Measurements from ENCODE around the gene ALPK3. TPM values are rescaled to one million over a fixed set of nuclear protein-coding genes. Genes with fewer than 3 reads are reported as not detected.

Gene ALPK3
- total and polyA plus RNA-seq, 10 of the 15 experiments (the other 5 are each of a cell fraction or from before 2014, with no cell fraction given), result under 0.01 to 0.05 (median 0.02) TPM; not detected in 6

DNA sequence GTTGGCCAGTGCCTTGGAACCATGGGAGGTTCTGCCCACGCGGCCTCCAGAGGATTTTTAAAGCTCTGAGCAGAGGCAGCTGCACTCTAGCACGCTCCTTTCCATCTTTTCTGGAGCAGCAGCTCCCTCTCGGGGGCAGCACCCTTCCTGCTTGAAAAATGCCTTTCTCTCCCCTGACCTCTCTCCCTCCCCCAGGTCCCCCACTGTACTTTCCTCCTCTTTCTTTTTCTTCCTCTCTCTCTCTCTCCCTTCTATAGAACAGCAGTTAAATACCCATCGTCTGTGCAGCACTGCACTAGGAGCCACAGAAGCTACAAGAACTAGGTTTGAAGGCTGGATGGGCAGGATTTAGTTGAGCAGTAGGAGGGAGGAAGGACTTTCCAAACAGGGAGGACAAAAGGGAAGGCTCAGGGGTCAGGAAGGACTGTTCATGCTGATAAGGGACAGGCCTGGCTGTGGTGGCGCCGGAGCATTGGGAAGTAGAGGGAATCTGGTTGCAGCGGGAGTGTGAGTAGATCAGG, 4.4 kb downstream of the ALPK3 start:
- 29% methylated on average over 8 of the region's 8 CpGs for WGBS (ENCODE audit: insufficient coverage, insufficient replicate concordance, low lambda C conversion rate, missing lambda C conversion rate)
- SMC1A ChIA-PET (ENCODE audit: uncharacterized antibody, unreplicated experiment), result interaction anchor here (1.0 to 2.1 kb wide), 5 partner anchors 11 to 233 kb away, joined by 3 to 15 read pairs (median 3); partner anchors contain the start of gene WDR73
- Histone ChIP-seq H3K27me3 (replicated peaks in 1 of 2; ENCODE audit: control insufficient read depth in 2 of 2, insufficient read depth in 2 of 2, low read length in 1 of 2) (no peaks in the 10 kb centered on the region; a peak in 1 of 4 replicates), H3K27ac (ENCODE audit: control insufficient read depth, insufficient read depth) (no peak overlapping the region), H3K4me2 (ENCODE audit: control insufficient read depth, insufficient read depth) (no peak overlapping the region), H2AFZ (ENCODE audit: control insufficient read depth, low read depth, low read length) (no peak overlapping the region), H3K4me1 (ENCODE audit: control insufficient read depth, insufficient read depth, low read length) (no peaks in the 10 kb centered on the region), H3K9me3 (replicated peaks; ENCODE audit: control insufficient read depth, insufficient read depth, low read length) (no peaks in the 10 kb centered on the region), H4K20me1 (ENCODE audit: control insufficient read depth, insufficient read depth) (no peaks in the 10 kb centered on the region), H3K36me3 (ENCODE audit: control insufficient read depth in 2 of 2, insufficient read depth in 2 of 2, low read length in 1 of 2) (no peaks in the 10 kb centered on the region), H3K9ac (ENCODE audit: control insufficient read depth, insufficient read depth, low read length) (no peak overlapping the region), H3K4me3 (no peak overlapping the region), H3K79me2 (ENCODE audit: control insufficient read depth, insufficient read depth, low read length) (no peaks in the 10 kb centered on the region)
- ATAC-seq, result 0 out of 3 replicates have a peak, but pooled peaks have one; percentile 23
- no peak for DNase-seq (ENCODE audit: low read depth, low spot score)
- no TSS peak for BruUV-seq (replicated peaks)
- FAIRE-seq, result no peak
- RAD21 ChIA-PET (ENCODE audit: unreplicated experiment), result interaction anchor here (0.6 to 2.4 kb wide), 10 partner anchors 67 to 234 kb away, joined by 3 to 10 read pairs (median 3); partner anchors contain the start of genes SEC11A and ZSCAN2
- CTCF ChIA-PET, result interaction anchor here (0.6 to 3.0 kb wide), 19 partner anchors 9 to 250 kb away, joined by 3 to 28 read pairs (median 4); partner anchors contain the start of genes WDR73 and ZSCAN2
- POLR2A ChIA-PET, result no interaction called here
- intact Hi-C loops (cut with micrococcal nuclease; ENCODE audit: unreplicated experiment), result no loop called here
- in situ Hi-C loops (cut with MboI), result no loop called here
- TF ChIP-seq, protein P1, sequence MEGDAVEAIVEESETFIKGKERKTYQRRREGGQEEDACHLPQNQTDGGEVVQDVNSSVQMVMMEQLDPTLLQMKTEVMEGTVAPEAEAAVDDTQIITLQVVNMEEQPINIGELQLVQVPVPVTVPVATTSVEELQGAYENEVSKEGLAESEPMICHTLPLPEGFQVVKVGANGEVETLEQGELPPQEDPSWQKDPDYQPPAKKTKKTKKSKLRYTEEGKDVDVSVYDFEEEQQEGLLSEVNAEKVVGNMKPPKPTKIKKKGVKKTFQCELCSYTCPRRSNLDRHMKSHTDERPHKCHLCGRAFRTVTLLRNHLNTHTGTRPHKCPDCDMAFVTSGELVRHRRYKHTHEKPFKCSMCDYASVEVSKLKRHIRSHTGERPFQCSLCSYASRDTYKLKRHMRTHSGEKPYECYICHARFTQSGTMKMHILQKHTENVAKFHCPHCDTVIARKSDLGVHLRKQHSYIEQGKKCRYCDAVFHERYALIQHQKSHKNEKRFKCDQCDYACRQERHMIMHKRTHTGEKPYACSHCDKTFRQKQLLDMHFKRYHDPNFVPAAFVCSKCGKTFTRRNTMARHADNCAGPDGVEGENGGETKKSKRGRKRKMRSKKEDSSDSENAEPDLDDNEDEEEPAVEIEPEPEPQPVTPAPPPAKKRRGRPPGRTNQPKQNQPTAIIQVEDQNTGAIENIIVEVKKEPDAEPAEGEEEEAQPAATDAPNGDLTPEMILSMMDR (IDR thresholded peaks at IDR 0.05 in 2 of 3, conservative IDR thresholded peaks at IDR 0.05 in 1 of 3; ENCODE audit: control insufficient read depth in 2 of 3, extremely low read depth in 1 of 3, insufficient read depth in 1 of 3, low read depth in 3 of 3, low read length in 3 of 3), result peak in 2 of 3 experiments; percentile 23 to 44; a peak in 3 of 6 replicates
- TF ChIP-seq EZH2 (IDR thresholded peaks at IDR 0.05; ENCODE audit: borderline replicate concordance, control insufficient read depth, low read depth, low read length), result no peak
- no peak for TF ChIP-seq SMARCA5 (IDR thresholded peaks at IDR 0.05)
- TF ChIP-seq BRCA1 (IDR thresholded peaks at IDR 0.05; ENCODE audit: low read depth, low read length), result no peak

All from GM12878 (cell line).